Measurements from ENCODE around the gene SARS2.
"Not testable (repeated sequence)": the region's sequence is repeated elsewhere in the genome, so short reads cannot be mapped to it uniquely, and the experiment has no call there.

The SARS2 gene

DNA sequence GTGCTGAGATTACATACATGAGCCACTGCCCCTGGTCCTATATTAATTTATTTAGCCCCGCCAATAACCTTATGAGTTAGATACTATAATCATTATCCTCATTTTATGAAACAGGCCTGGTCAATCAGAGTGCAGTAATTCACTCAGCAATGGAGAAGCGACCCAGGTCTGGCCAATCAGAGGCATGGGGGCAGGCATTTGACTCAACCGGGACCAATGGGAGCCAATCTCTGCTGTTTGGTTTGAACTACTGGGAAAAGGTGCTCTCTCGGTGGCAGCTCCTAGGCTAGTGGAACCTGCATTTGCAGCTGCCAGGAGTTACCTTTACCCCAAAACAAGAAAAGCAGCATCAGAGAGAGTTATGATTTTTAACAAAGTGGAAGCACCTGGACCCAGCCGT is 37.7 kb downstream of the SARS2 start:
- no peak for DNase-seq (ENCODE audit: low read depth in 2 of 2)

DNA sequence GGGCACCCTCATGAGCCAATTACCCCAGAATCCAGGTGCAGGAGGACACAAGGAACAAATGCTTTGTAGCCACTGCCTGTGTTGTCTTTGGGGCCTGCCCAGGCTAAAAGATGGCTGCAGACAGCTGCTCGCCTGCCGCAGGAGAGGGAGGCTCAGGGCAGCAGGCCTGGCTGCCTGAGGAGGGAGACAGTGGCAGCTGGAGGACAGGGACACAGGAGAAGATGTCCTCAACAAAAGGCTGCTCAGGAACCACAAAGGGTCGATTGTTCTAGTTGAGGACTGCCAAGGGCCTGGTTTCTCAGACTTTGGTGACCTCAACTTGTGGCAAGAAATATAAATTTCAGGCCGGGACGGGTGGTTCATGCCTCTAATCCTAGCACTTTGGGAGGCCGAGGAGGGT is 38.8 kb downstream of the SARS2 start:
- no peak for DNase-seq (ENCODE audit: low read depth in 2 of 2)

DNA sequence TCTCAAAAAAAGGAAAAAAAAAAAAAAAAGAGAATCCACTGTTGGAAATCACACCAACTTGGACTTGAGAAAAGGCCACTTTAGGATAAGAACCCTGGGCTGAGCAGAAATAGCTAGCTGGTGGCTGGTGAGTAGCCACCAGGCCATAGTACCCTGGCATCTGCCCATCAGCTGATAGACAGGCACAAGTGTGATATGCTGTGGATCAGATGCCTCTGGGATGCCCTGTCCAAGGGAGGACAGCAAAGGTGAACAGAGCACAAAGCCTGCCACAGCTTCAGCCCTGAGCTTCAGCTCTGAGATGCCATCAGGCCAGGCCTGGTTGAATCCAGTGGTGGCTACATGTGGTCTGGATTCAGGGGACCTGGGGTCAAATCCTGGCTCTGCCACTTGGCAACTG is 39.9 kb downstream of the SARS2 start:
- no peak for DNase-seq (ENCODE audit: low read depth in 2 of 2)

- no peak for DNase-seq (ENCODE audit: low read depth in 2 of 2)
These were observed 40.8 kb downstream of the SARS2 start for GRCh38 chr19:38889803-38890202.

- no peak for DNase-seq (ENCODE audit: low read depth in 2 of 2)
These were observed 41.7 kb downstream of the SARS2 start for GRCh38 chr19:38888876-38889275.

GRCh38 chr19:38884691-38885090 is 45.9 kb downstream of the SARS2 start:
- not testable (repeated sequence) for DNase-seq (ENCODE audit: low read depth in 2 of 2)

DNA sequence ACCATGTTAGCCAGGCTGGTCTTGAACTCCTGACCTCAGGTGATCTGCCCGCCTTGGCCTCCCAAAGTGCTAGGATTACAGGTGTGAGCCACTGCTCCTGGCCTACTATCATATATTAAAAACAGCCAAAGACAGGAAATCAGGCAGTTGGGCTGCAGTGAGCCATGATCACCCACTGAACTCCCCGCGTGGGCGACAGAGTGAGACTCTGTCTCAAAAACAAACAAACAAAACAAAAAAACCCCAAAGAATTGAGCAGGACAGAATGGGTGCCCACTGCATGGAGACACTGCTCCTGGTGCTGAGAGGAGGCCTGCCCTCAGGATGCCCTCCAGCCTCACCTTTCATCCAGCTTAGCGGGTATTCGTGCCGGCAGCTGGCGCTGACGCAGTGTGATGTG is 47.3 kb downstream of the SARS2 start:
- no peak for DNase-seq (ENCODE audit: low read depth in 2 of 2)

- no peak for DNase-seq (ENCODE audit: low read depth in 2 of 2)
These were observed 49.5 kb downstream of the SARS2 start for GRCh38 chr19:38880882-38881609.

GRCh38 chr19:38880076-38880881 is 50.3 kb downstream of the SARS2 start:
- no peak for DNase-seq (ENCODE audit: low read depth in 2 of 2)

DNA sequence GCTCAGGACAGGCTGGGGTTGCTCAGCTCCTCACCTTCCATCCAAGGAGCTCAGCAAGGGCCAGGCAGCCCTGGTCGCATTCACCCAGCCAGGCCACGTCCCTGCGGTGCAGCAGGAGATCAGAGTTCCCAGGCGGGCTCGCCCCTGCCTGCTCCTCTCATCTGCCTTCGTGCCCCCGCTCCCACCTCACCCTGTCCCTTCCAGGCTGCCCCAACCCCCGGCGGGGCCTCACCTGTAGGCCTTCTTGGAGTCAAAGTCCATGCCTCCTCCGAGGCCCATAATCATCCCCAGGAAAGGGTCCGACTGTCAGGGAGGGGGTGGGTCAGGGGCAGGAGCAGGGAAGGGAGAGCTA is 51.2 kb downstream of the SARS2 start:
- DNase-seq (ENCODE audit: low read depth in 2 of 2): no peak

GRCh38 chr19:38878575-38879399 is 51.8 kb downstream of the SARS2 start:
- no peak for DNase-seq (ENCODE audit: low read depth in 2 of 2)

- DNase-seq (ENCODE audit: low read depth in 2 of 2): peak in 1 of 2 donors; percentile 56
These were observed 52.6 kb downstream of the SARS2 start, which contains the start of gene RINL for GRCh38 chr19:38877781-38878574. RINL (minus strand) TSS chr19:38878275; CDS start chr19:38876742, 1,533 bp downstream.

GRCh38 chr19:38875656-38876395 is 54.7 kb downstream of the SARS2 start:
- DNase-seq (ENCODE audit: low read depth in 2 of 2): no peak

DNA sequence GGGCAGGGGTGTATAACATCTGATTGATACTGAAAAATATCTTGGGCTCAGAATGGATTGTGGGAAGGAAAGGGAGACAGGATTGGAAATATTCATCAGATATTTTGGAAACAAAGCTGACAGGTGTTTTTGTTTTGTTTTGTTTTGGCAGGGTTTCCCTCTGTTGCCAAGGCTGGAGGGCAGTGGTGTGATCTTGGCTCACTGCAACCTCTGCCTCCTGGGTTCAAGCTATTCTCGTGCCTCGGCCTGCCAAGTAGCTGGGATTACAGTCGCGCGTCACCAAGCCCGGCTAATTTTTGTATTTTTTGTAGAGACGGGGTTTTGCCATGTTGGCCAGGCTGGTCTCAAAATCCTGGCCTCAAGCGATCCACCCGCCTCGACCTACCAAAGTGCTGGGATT is 57.2 kb downstream of the SARS2 start:
- DNase-seq (ENCODE audit: low read depth in 2 of 2): not testable (repeated sequence)

DNA sequence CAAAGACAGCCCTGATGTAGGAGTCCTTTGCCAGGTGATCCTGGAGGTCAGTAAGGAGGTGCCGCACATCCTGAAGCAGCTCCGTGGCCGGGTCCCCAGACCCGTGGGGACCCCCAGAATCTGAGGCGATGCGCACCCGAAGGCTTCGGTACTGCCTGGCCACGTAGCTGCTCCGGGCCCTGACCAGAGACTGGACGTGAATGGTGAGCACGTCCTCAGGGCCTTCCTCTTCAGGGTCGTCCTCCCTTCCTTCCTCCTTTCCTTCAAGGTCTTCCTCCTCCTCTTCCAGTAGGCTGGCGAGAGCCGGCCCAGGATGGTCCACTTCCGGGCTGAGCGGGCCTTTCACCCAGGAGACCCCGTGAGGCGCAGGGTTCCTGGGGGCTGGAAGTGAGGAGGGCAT is 60.0 kb downstream of the SARS2 start:
- no peak for DNase-seq (ENCODE audit: low read depth in 2 of 2)

- peak; percentile 84 to 92 for DNase-seq (ENCODE audit: low read depth in 2 of 2)
These were observed 60.5 kb downstream of the SARS2 start for GRCh38 chr19:38869836-38870607.

- peak in 1 of 2 donors; percentile 33 for DNase-seq (ENCODE audit: low read depth in 2 of 2)
These were observed 61.3 kb downstream of the SARS2 start for GRCh38 chr19:38869160-38869835.

- DNase-seq (ENCODE audit: low read depth in 2 of 2): no peak
These were observed 62.0 kb downstream of the SARS2 start for GRCh38 chr19:38868551-38868950.

GRCh38 chr19:38867171-38867780 is 63.3 kb downstream of the SARS2 start:
- no peak for DNase-seq (ENCODE audit: low read depth in 2 of 2)
